NCI-H748 treated with DMSO at 0.1 percent for 48 hours (cell line): ENCODE measurements around the gene CCR2.
"Not testable (repeated sequence)": the region's sequence is repeated elsewhere in the genome, so short reads cannot be mapped to it uniquely, and the experiment has no call there.

Source experiments
- DNase-seq: peaks from one replicate; lab custom pipeline; 2025; lab: John Stamatoyannopoulos, UW

Gene CCR2

GRCh38 chr3:46353647-46354410, at the start of gene CCR2:
CCR2 (plus strand) TSS chr3:46354111; CDS start chr3:46357528, 3,417 bp downstream.
- no peak for DNase-seq

GRCh38 chr3:46304739-46305138, 49.2 kb upstream of the CCR2 start:
- DNase-seq = no peak

GRCh38 chr3:46312991-46313390, 40.9 kb upstream of the CCR2 start:
- DNase-seq = no peak

GRCh38 chr3:46314517-46314916, 39.4 kb upstream of the CCR2 start:
- no peak for DNase-seq

- DNase-seq = no peak
Measured at GRCh38 chr3:46316206-46316605, 37.7 kb upstream of the CCR2 start.

GRCh38 chr3:46318207-46318927, 35.5 kb upstream of the CCR2 start:
- no peak for DNase-seq

GRCh38 chr3:46321461-46322104, 32.3 kb upstream of the CCR2 start:
- no peak for DNase-seq

- DNase-seq = no peak
Measured at GRCh38 chr3:46324036-46324435, 29.9 kb upstream of the CCR2 start.

GRCh38 chr3:46325645-46326300, 28.1 kb upstream of the CCR2 start:
- no peak for DNase-seq

GRCh38 chr3:46330676-46331075, 23.2 kb upstream of the CCR2 start:
- DNase-seq = not testable (repeated sequence)

GRCh38 chr3:46334741-46335478, 19.0 kb upstream of the CCR2 start:
- DNase-seq = no peak

- no peak for DNase-seq
Measured at GRCh38 chr3:46335541-46335940, 18.4 kb upstream of the CCR2 start.

- no peak for DNase-seq
Measured at GRCh38 chr3:46337911-46338310, 16.0 kb upstream of the CCR2 start.

GRCh38 chr3:46338840-46339239, 15.1 kb upstream of the CCR2 start:
- DNase-seq = no peak

GRCh38 chr3:46344476-46344875, 9.4 kb upstream of the CCR2 start:
- DNase-seq = no peak

- no peak for DNase-seq
Measured at GRCh38 chr3:46348823-46349482, 5.0 kb upstream of the CCR2 start.

GRCh38 chr3:46349484-46350261, 4.2 kb upstream of the CCR2 start:
- no peak for DNase-seq

GRCh38 chr3:46350262-46350565, 3.7 kb upstream of the CCR2 start:
- no peak for DNase-seq

GRCh38 chr3:46351646-46352045, 2.3 kb upstream of the CCR2 start:
- no peak for DNase-seq

GRCh38 chr3:46353090-46353489, 821 bp upstream of the CCR2 start:
- DNase-seq = no peak

- DNase-seq = no peak
Measured at GRCh38 chr3:46354478-46354877, 567 bp downstream of the CCR2 start.
